Astrocyte (in vitro differentiated cells and primary cell): Measurements from ENCODE around the gene TENM3. TPM values are rescaled to one million over a fixed set of nuclear protein-coding genes. Genes with fewer than 3 reads are reported as not detected.

ENCODE experiments used
- DNase-seq: peaks from one replicate; pipeline ENCODE4 v3.0.0-alpha.2; 2010; ENCODE audit warnings: low read depth
- FAIRE-seq: peaks from 2 replicates; lab custom pipeline; 2011; peaks lifted over from hg19 to GRCh38; lab: Jason Lieb, UNC
- H2AFZ ChIP-seq: 2 replicates; pipeline ENCODE4 v1.6.0; 2012; ENCODE audit warnings: low read depth, low read length, inconsistent platforms
- H3K27ac ChIP-seq: 2 replicates; pipeline ENCODE4 v1.5.1; 2011; ENCODE audit warnings: low read depth, low read length, inconsistent platforms
- H3K27me3 ChIP-seq: 2 replicates; pipeline ENCODE4 v1.6.0; 2011; ENCODE audit warnings: low read length, inconsistent platforms; ENCODE audit not compliant: insufficient read depth
- H3K36me3 ChIP-seq: 2 replicates; pipeline ENCODE4 v1.5.1; 2011; ENCODE audit warnings: low read length, inconsistent platforms; ENCODE audit not compliant: insufficient read depth
- H3K4me1 ChIP-seq: 2 replicates; pipeline ENCODE4 v1.5.1; 2011; ENCODE audit warnings: low read length, inconsistent platforms; ENCODE audit not compliant: insufficient read depth
- H3K4me2 ChIP-seq: 2 replicates; pipeline ENCODE4 v1.6.0; 2012; ENCODE audit warnings: low read length, inconsistent platforms
- H3K4me3 ChIP-seq: 2 replicates; pipeline ENCODE4 v1.5.1; 2011; ENCODE audit warnings: low read depth, mild to moderate bottlenecking, low read length, inconsistent platforms; ENCODE audit not compliant: insufficient read depth
- H3K79me2 ChIP-seq: 2 replicates; pipeline ENCODE4 v1.6.0; 2012; ENCODE audit warnings: mild to moderate bottlenecking, low read length, inconsistent platforms; ENCODE audit not compliant: insufficient read depth
- H3K9ac ChIP-seq: 2 replicates; pipeline ENCODE4 v1.6.0; 2012; ENCODE audit warnings: mild to moderate bottlenecking, low read length, inconsistent platforms
- H3K9me3 ChIP-seq: 2 replicates; pipeline ENCODE4 v1.5.1; 2012; ENCODE audit warnings: low read depth, mild to moderate bottlenecking, low read length, inconsistent platforms; ENCODE audit not compliant: insufficient read depth
- H4K20me1 ChIP-seq: 2 replicates; pipeline ENCODE4 v1.6.0; 2012; ENCODE audit warnings: low read length, inconsistent platforms; ENCODE audit not compliant: insufficient read depth
- H3K27ac Mint-ChIP-seq: one replicate; pipeline ENCODE4 v1.8.0; 2021; ENCODE audit warnings: mild to moderate bottlenecking, mixed read lengths; ENCODE audit not compliant: unreplicated experiment
- H3K27me3 Mint-ChIP-seq: one replicate; pipeline ENCODE4 v1.8.0; 2021; ENCODE audit warnings: low read depth, mixed read lengths; ENCODE audit not compliant: unreplicated experiment
- H3K36me3 Mint-ChIP-seq: one replicate; pipeline ENCODE4 v1.8.0; 2021; ENCODE audit warnings: low read depth, mixed read lengths; ENCODE audit not compliant: unreplicated experiment
- H3K4me1 Mint-ChIP-seq: one replicate; pipeline ENCODE4 v1.8.0; 2021; ENCODE audit warnings: low read depth, mixed read lengths; ENCODE audit not compliant: unreplicated experiment
- H3K4me3 Mint-ChIP-seq: one replicate; pipeline ENCODE4 v1.8.0; 2021; ENCODE audit warnings: mild to moderate bottlenecking, moderate library complexity, mixed read lengths; ENCODE audit not compliant: unreplicated experiment
- H3K9me3 Mint-ChIP-seq: one replicate; pipeline ENCODE4 v1.8.0; 2021; ENCODE audit warnings: mild to moderate bottlenecking, mixed read lengths; ENCODE audit not compliant: unreplicated experiment
- CTCF ChIP-seq: IDR thresholded peaks from 2 replicates; pipeline ENCODE4 v1.5.1; 2011; ENCODE audit warnings: low read depth, mild to moderate bottlenecking, inconsistent platforms, low read length, moderate library complexity; ENCODE audit not compliant: insufficient read depth
- EZH2 ChIP-seq: IDR thresholded peaks from 2 replicates; pipeline ENCODE4 v1.6.1; 2012; ENCODE audit warnings: mild to moderate bottlenecking, low read length, inconsistent platforms; ENCODE audit not compliant: insufficient read depth
- total RNA-seq: library from RNA; stranded (reverse); gene quantifications from 2 replicates; pipeline ENCODE4 v1.2.1, GENCODE V29; 2021

TENM3 gene
- total RNA-seq, 1 donor from 2014 or later = 127 TPM

GRCh38 chr4:182828360-182829025 lies 585.3 kb downstream of the TENM3 start:
- DNase-seq = no peak
- Histone ChIP-seq H3K9me3 (peaks cover 3% of the 10 kb centered on the region), H3K4me2 (no peak overlapping the region), H2AFZ (no peak overlapping the region), H4K20me1 (no peaks in the 10 kb centered on the region), H3K36me3 (no peaks in the 10 kb centered on the region), H3K27ac (no peak overlapping the region), H3K4me3 (no peak overlapping the region), H3K4me1 (no peaks in the 10 kb centered on the region), H3K9ac (no peak overlapping the region), H3K79me2 (no peaks in the 10 kb centered on the region), H3K27me3 (peaks cover 18% of the 10 kb centered on the region)
- peaks cover 6% of the 10 kb centered on the region for H3K9me3 Mint-ChIP-seq
- no peak overlapping the region for H3K27ac Mint-ChIP-seq
- TF ChIP-seq EZH2 = no peak
- no peak for TF ChIP-seq CTCF
- H3K36me3 Mint-ChIP-seq = no peaks in the 10 kb centered on the region
- H3K4me1 Mint-ChIP-seq = no peaks in the 10 kb centered on the region
- no peak for FAIRE-seq
- H3K4me3 Mint-ChIP-seq = no peak overlapping the region
- peaks cover 33% of the 10 kb centered on the region for H3K27me3 Mint-ChIP-seq

- TF ChIP-seq EZH2 (no peak), CTCF (no peak)
- no peak overlapping the region for H3K27ac Mint-ChIP-seq
- H3K4me1 Mint-ChIP-seq = no peaks in the 10 kb centered on the region
- FAIRE-seq (no peak), DNase-seq (no peak)
- Histone ChIP-seq H3K4me1 (no peaks in the 10 kb centered on the region), H3K36me3 (no peaks in the 10 kb centered on the region), H3K4me2 (no peak overlapping the region), H3K27me3 (peaks cover 18% of the 10 kb centered on the region), H3K9ac (no peak overlapping the region), H4K20me1 (no peaks in the 10 kb centered on the region), H3K27ac (no peak overlapping the region), H3K4me3 (no peak overlapping the region), H2AFZ (no peak overlapping the region), H3K9me3 (peaks cover 3% of the 10 kb centered on the region), H3K79me2 (no peaks in the 10 kb centered on the region)
- H3K36me3 Mint-ChIP-seq = no peaks in the 10 kb centered on the region
- no peak overlapping the region for H3K4me3 Mint-ChIP-seq
- peaks cover 27% of the 10 kb centered on the region for H3K27me3 Mint-ChIP-seq
- peaks cover 6% of the 10 kb centered on the region for H3K9me3 Mint-ChIP-seq
Observed at GRCh38 chr4:182829196-182829595, 586.0 kb downstream of the TENM3 start.

GRCh38 chr4:182831376-182831775 lies 588.2 kb downstream of the TENM3 start:
- H3K9ac ChIP-seq = no peak overlapping the region
- Mint-ChIP-seq H3K4me1 (no peaks in the 10 kb centered on the region), H3K27ac (no peak overlapping the region)

More at GRCh38 chr4:182831376-182831775, 588.2 kb downstream of the TENM3 start:
- Histone ChIP-seq H3K9me3 (peaks cover 3% of the 10 kb centered on the region), H3K4me2 (no peak overlapping the region), H3K27ac (no peak overlapping the region), H4K20me1 (no peaks in the 10 kb centered on the region), H3K36me3 (no peaks in the 10 kb centered on the region), H3K4me3 (no peak overlapping the region), H3K4me1 (no peaks in the 10 kb centered on the region), H2AFZ (no peak overlapping the region), H3K79me2 (no peaks in the 10 kb centered on the region), H3K27me3 (peaks cover 18% of the 10 kb centered on the region)
- Mint-ChIP-seq H3K4me3 (no peak overlapping the region), H3K27me3 (peaks cover 43% of the 10 kb centered on the region), H3K9me3 (peaks cover 8% of the 10 kb centered on the region), H3K36me3 (no peaks in the 10 kb centered on the region)
- DNase-seq (no peak), FAIRE-seq (no peak)
- TF ChIP-seq EZH2 = no peak
- TF ChIP-seq CTCF = no peak
